HG02938 (cell line): Measurements from ENCODE around the gene SNX32.

Experiments
- ATAC-seq: cut with Tn5 transposase; IDR thresholded peaks from one replicate; pipeline ENCODE4 v1.9.1; 2021; ENCODE audit warnings: mild to moderate bottlenecking, moderate library complexity; ENCODE audit not compliant: unreplicated experiment

SNX32 gene

DNA sequence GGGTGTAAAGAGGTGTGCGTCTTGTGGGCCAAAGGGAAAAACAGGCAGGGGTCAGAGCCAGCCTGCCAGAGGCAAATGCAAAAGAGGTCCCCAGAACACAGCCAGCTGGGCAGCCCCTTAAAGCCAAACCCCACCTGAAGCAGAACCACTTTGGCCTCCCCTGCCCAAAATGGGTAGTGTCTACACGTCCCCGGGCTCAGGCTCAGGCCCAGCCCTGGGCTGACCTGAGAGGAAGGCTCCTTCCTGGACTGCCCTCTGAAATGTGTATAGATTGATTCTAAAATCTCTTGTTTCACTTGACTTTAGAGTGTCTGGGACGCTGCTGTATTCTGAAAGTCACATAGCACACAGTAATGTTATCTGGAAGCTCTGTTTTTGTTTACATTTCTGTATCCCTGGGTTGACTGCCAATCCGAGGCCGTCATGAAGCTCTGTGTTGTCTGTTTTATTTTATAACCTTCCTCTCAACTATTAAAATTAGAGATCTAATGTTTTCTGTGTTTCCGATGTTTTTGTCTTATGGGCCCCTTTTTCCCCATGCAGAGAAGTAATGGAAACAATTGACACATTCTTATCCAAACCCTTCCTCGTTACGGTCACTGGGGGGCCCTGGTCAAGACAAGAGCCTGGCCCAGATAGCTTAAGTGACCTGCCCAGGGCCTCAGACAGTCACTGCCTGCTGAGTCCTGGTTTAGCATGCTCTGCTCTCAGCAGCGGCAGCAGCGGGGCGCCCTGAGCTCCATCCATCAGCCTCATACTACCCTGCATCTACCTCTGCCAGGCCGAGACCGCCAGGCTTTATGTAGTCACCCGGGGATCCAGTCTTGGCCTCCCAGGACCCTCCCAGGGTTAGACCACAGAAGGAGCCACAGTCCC lies 36.8 kb upstream of the SNX32 start:
- no peak for ATAC-seq

DNA sequence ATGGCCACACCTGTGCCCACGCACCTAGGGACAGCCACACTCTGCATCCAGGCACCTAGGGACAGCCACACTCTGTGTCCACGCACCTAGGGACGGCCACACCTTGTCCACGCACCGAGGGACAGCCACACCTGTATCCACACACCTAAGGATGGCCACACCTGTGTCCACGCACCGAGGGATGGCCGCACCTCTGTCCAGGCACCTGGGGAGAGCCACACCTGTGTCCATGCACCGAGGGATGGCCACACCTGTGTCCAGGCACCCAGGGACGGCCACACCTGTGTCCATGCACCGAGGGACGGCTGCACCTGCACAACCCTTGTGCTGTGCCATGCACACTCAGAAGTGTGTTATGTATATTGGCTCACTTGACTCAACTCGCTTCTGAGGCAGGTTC lies 36.1 kb upstream of the SNX32 start:
- ATAC-seq = no peak

DNA sequence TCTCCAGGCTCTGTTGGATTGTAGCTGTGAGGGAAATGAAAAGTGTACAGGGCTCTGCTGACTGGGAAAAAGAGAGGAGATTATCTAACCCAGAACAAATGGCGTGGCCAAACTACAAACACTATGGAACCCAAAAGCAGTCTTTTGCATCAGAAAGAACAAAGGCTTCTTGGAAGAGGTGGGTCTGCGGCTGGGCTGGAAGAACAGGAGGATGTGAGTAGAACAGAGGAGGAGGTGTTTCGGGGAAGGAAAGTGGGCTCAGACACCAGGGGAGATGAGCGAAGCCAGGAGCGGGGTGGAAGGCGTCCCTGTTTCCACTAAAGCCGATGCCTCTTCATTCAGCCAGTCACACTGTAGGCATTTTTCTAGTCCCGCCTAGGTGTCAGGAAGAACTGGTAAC lies 34.9 kb upstream of the SNX32 start:
- ATAC-seq = no peak

DNA sequence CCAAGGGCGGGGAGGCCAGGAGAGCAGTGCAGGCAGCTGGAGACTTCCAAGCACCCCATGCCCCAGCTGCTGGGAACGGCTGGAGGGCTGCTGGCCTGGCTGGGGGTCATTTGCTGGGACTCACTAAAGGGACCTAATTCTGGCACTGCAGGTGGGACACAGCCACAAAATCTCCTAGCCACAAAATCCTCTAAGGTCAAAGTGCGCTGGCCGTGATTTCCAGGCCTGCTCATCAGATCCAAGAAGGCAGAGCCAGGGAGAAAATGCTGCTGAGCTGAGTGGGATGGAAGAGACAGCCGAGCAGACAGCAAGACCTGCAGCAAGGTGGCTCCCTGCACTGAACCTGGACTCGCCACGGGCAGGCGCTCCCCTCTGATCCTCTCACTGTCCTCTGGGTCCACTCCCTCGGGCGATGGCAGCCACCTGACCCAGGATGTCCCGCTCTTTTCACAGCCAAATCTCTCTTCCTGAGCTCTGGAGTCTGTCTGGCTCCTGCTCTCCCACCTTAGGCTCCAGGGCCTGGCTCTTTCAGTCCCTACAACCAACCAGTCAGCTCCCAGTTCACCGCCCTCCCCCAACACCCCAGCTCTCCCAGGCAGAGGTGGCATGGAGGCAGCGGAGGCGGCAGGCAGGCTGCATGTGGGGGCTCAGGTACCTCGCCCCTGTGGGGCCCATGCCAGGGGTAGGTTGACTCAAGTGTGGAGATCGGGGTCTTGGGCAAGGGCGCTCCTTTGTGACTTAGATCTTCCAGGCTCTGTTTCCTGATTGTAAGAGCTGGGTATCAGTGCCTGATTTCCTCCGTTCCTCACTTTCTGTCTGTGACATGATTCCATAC lies 32.4 kb upstream of the SNX32 start:
- no peak for ATAC-seq

DNA sequence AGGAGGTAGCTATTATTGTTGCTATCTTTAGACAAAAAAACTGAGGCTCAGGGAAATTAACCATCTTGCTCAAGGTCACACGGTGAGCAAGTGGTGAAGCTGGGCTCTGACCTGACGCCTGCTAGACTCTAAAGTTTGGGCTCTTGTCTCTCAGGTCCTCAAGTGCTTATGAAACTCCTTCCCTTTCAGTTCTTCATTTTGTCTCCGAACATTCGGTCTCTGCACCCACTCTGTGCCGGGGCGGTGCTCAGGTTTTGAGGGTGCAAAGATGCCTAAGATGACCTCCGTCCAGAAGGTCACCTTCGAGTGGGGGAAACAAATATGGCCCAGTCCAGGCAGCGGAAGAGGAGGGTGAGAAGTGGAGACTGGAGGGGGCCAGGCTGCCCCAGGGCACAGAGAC lies 30.9 kb upstream of the SNX32 start:
- no peak for ATAC-seq

DNA sequence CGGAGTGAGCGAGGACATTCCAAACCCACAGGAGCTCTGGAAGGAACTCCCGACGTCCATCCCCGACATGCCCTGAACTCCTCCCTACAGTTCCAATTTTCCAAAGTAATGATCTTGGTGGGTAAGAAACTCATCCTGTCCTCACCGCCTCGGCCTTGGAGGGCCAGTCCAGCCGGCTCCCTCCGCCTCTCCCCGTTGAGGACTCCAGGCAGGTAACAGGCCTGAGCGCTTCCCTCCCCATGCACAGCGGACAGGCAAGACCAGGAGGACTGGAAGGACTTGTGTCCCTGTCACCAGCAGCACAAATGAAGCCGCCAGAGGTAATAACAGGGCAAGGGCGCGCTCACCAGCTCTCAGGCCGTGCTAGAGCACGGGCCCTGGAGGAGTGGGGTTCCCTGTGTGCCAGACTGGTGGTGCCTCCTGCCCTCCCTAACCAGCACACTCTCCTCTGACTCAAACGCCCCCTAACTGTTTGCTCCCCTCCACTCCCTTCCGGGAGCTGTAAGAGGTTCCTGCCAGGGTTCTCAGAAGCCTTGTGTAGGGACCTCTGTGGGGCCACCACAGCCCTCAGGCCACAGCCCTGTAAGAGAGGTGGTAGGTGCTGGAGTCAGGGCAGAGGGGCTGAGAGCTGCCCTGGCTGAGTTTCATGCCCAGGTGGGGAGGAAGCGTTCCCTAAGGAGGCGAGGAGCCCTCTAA lies 29.8 kb upstream of the SNX32 start:
- ATAC-seq = no peak

DNA sequence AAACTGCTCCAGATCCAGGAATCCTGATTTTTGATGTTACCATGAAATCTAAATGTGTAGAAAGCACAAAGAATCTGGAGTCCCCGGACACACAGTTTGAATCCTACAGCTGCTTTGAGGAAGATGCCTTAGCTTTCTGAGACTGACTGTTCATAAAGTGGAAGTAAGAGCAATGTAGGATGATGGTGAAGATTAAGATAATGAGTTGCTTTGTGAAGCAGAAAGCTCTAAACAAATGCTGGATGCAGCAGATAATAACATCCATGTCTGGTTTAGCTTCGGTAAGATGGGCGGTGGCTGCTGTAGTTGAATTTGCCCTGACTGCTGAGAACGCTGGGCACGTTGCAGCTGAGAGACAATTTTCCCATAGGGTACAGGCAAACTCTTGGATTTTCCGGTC lies 26.8 kb upstream of the SNX32 start:
- ATAC-seq = no peak

DNA sequence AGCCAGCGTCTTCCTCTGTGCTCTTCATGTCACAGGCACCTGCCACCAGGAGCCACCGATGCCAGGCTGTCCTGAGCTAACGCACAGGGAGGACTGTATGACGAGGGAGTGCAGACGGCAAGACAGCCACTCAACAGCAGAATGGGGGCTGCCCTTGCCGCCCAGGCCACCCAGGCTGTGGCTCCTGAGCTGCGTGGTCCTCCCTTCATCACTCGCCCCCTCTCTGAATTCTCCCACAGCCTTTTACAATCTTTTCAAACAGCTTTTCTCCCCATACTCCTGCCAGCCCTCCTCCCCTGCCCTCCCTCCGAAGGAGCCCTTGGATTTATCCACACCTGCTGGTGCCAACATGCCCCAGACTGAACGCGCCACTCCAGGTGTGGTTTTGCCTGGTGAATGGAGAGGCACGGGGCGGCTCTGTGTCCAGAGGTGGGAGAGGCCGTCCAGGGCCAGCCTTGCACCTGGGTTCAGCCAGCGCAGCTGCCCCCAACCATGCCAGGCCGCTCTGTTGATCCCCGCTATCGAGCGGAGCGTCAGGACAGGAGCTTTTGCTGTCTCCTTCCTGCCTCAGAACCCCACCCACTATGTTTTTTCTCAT lies 24.9 kb upstream of the SNX32 start:
- no peak for ATAC-seq

DNA sequence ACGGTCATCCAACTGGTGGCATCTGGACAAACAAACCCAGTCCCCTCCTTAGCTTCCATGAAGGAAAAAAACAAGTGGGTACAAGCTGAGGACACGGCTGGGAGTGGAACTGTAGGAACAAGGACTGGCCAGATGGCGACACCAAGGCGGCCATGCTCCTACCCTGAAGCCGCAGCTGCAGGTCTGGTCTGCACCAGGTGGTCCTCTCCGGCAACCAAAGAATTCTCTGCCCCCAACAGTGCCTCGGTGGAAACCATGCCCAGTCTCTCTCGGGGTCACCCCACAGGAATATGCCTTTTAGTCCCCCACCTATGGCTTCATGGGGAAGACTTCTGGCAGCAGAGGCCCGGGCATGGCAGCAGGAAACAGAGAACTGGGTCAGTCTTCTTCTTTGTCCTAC lies 24.3 kb upstream of the SNX32 start:
- ATAC-seq = no peak

DNA sequence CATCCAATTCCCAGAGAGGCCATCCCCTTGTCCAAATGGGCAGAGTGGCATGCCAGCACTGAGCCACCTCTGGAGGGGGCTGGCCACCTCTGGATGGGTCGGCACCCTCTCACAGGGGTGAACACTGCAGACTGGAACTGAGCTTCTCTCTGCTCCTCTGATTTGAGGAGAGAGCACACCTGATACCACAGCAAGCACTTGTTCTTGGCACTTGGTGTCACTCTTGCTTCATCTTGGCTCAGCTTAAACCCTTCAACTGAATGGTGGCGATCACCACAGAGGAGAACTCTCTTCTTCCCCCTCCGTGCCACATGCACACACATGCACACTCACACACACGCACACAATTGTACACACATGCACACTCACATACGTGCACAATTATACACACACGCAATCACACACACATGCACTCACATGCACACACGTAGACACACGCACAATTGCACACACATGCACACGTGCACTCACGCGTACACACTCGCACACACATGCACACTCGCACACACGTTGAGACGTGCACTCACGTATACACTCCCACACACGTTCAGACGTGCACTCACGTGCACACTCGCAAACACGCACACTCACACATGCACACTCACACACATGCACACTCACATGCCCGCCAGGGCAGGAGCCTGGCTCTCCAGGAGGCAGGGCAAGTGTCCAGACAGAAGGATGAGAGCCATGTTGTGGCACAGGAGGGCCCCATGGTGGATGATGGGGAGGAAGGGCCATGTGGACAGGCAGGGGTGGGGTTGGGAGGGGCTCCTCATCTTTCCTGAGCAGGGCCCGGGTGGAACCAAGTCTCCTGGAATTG lies 23.5 kb upstream of the SNX32 start:
- ATAC-seq = no peak

DNA sequence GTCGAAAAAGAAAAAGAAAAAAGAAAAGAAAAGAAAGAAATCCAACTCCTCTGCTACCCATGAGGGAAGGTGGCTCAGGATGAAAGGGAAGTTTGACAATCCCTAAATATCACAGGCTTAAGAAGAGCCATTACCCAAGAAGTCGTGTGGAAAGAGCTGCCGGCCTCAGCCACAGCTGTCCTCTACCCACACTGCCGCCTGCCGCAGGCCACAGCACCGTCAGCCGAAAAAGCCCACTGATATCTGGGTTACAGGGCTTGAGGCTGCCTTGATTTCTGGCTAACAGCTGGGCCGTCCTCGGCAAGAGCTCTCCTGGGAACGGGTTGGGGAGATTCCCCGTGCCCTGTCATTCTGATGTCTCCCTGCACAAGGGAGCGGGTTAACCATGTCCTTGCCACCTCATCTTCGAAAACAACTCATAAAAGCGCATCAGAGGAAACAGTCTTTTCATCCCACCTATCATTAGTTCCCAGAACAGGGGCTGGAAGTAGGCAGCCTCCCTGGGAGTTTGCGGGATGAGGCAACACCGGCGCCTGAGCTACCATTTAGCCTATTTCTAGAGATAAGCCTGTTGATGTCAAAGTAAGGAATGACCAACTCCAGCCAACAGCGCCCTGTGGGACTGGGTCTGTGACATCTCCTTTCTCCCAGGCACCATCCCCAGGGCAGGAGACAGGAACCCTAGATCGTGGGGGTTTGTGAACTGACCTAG lies 21.8 kb upstream of the SNX32 start:
- no peak for ATAC-seq

DNA sequence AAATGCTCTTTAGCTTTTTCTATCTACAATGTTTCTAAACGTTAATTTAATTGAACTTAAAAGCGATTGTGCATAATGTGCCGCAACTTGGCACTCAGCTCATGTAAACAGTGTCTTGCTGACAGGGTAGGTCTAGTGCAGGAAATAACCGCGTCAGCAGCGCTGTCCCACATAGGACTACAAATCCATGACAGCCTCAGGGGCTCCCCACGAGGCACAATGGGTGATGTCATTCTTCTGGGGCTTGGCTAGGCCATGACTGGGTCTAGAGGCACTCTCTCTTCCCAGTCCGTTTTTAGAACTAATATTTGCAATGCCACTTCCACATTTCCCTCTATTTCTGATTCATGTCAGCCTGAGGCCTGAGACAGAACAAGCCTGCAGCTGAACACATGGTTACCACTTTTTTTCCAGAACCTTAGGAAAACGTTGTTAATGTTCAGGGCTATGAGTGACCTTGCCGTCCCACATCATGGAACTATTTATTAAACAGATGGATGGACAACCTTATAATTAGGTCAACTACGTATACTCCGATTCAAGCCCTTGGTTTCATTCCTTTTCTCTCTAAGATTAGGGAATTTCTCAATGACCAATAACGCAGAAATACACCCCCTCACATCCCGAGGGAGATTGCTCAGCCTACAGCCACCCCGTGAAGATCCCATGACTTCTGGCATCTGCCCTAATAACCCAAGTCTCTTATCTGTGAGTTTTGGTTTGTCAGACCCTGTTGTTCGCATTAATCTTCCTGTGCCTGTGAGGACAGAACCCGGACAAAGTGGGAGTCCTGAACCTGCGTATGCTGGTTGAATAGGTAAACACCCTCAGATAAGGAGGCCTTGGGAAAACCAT lies 19.4 kb upstream of the SNX32 start:
- no peak for ATAC-seq

DNA sequence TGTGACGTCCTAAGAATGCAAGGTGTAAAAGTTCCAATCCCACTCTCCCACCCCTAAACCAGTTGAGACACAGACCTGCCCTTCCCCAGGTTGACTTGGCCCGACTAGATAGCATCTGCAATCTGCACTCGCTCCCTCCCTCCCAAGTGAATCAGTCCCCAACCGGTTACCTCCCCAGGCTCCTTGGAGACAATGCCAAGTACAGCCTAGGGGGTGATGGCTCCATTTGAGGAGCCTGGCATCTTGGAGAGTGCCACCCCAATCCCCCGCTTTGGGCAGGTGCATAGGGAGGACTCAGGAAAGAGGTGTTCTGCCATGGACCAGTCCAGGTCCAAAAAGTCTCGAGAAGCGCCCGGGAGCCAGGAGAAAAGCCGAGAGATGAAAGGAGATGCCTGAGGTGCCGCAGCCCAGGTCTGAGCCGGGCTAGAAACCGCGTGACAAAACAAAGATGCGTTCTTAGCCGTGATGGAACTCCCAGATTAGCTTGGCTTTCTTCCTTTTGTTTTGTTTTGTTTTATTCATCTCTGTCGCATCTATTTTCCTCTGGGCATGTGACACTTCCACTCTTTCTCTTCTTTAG lies 18.7 kb upstream of the SNX32 start:
- ATAC-seq = no peak

DNA sequence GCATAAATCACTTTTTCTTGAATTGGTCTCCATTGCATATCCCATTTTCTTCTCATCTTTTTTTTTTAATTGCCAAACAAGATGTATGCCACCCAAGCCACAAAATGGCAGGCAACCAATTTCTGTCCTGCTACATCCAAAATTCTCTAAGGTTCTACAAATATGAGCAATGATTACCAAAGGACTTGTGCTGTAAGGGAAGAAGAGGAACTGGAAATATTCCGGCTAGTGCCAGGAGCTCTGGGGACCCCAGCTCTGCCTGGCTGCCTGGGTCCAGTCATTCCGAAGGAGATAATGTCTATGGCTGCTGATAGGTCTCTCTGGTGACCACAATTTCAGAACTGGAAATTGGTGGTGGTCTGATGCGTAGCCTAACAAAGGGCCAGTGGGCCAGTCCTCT lies 17.1 kb upstream of the SNX32 start:
- no peak for ATAC-seq

DNA sequence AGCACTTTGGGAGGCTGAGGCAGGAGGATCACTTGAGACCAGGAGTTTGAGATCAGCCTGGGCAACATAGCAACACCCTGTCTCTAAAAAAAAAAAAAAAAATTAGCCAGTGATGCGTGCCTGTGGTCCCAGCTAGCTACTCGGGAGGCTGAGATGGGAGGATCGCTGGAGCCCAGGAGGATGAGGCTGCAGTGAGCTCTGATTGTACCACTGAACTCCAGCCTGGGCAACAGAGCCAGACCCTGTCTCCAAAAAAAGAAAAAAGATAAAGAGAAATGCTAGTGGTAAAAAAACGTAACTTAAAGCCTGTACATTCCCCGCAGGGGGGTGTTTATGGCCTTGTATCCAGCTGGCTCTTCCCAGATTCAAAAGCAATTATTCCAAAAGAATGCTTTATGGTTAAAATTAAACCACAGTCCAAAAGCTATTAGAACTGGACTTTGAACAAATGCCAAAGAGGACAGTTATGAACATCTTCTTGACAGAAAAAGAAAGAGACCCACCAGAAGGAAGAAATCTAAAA lies 16.4 kb upstream of the SNX32 start:
- no peak for ATAC-seq

DNA sequence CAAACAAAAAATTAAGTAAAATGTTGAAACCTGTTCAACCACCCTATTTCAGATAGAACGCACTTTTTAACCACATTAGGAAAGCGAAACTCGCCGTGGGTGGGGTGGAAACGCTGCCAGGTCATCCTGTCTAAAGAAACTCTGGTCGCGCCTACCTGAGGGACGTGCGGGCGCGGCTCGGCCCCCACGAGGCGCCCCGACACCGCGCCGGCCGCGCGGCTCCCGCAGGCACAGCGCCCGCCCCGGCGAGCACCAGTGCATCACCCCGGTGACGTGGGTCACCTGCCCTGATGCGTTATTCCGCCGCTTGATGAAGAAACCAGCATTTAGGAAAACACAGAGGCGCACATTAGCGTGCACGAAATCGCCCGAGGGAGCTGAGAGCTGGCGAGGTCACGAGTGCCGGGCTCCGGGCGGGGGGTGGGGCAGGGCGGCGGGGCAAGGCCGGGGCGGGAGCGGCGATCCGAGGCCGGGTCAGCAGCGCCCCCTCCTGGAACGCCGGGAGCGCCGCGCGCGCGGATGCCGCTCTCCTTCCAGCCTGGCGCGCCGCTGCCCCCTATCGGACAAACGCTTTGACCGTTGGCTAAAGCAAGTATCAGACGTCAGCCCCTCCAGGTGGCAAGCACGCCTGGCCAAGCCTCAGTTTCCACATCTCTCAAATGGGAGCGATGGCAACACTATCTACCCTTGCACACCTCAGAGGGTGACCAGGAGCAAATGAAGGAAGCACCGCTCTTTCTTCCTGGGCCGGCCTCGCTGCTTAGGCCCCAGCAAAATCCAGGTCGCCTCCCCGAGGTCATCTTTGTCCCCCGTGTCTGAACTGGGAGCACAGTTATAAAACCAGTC lies 15.7 kb upstream of the SNX32 start:
- ATAC-seq = peak; percentile 68

DNA sequence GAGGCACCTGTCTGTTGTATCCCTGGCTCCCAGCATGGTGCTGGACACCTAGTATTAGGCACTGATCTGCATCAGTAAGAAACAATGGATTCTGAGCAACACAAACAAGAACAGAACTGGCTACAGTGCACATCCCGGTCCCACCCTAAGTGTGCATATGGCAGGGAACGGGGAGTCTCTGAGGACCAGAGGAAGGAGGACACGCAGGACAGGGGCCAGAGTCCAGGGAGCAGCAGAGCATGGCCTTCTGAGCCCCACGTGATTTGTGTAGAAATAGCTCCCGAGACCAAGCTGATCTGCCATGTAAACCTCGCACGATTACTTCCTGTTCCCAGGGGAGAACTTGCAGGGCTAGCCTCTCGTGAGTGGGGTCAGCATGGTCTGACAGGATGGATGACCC lies 12.7 kb upstream of the SNX32 start:
- no peak for ATAC-seq
